GM23248 (cell line): Measurements from ENCODE around the gene GALNS.

ENCODE experiments used
- EZH2 ChIP-seq: fragments of 200-600 bp; sonication (generic); IDR thresholded peaks from 2 replicates; pipeline ENCODE4 v1.6.1; 2018; ENCODE audit warnings: antibody characterized with exemption, mild to moderate bottlenecking; ENCODE audit not compliant: insufficient read depth, poor library complexity, severe bottlenecking
- EZH2phosphoT487 ChIP-seq: fragments of 200-600 bp; sonication (generic); IDR thresholded peaks from 2 replicates; pipeline ENCODE4 v1.6.1; 2018; ENCODE audit warnings: antibody characterized with exemption, moderate library complexity, mild to moderate bottlenecking, low read depth; ENCODE audit not compliant: insufficient read depth

GRCh38 chr16:88864099-88864498, 7.4 kb upstream of the GALNS start:
- no peak for TF ChIP-seq EZH2
- no peak for TF ChIP-seq EZH2phosphoT487
